ENCODE data around the gene SLC2A13. TPM values are rescaled to one million over a fixed set of nuclear protein-coding genes. Genes with fewer than 3 reads are reported as not detected.
"Not testable (repeated sequence)": the region's sequence is repeated elsewhere in the genome, so short reads cannot be mapped to it uniquely, and the experiment has no call there.

The SLC2A13 gene
- total RNA-seq, 1 donor from 2014 or later, result 7.4 TPM

DNA sequence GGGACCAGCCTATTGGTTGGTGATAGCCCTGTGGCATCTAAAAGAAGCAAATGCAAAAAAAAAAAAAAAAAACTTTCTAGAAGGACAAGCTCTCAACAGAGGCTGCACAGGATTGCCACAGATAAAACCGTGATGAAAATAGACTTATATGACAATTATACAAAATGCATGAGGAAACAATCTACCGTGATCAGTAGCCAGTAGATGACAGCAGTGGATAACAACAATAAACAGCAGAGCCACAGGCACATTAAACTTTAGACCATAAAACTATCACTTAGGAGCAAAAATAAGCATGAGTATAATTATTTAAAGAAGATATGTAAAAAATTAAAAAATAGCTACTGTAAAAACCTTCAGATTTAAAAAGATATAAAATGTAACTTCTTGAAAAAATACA, 302.7 kb downstream of the SLC2A13 start:
- Mint-ChIP-seq H3K27me3 (ENCODE audit: low read depth) (no peaks in the 10 kb centered on the region), H3K4me3 (no peak overlapping the region), H3K27ac (no peak overlapping the region), H3K4me1 (no peaks in the 10 kb centered on the region), H3K9me3 (no peaks in the 10 kb centered on the region), H3K36me3 (no peaks in the 10 kb centered on the region)
- TF ChIP-seq, protein P1, sequence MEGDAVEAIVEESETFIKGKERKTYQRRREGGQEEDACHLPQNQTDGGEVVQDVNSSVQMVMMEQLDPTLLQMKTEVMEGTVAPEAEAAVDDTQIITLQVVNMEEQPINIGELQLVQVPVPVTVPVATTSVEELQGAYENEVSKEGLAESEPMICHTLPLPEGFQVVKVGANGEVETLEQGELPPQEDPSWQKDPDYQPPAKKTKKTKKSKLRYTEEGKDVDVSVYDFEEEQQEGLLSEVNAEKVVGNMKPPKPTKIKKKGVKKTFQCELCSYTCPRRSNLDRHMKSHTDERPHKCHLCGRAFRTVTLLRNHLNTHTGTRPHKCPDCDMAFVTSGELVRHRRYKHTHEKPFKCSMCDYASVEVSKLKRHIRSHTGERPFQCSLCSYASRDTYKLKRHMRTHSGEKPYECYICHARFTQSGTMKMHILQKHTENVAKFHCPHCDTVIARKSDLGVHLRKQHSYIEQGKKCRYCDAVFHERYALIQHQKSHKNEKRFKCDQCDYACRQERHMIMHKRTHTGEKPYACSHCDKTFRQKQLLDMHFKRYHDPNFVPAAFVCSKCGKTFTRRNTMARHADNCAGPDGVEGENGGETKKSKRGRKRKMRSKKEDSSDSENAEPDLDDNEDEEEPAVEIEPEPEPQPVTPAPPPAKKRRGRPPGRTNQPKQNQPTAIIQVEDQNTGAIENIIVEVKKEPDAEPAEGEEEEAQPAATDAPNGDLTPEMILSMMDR (IDR thresholded peaks at IDR 0.05; ENCODE audit: unreplicated experiment), result no peak
- DNase-seq (ENCODE audit: low spot score in 2 of 2, unreplicated experiment in 2 of 2), result no peak

DNA sequence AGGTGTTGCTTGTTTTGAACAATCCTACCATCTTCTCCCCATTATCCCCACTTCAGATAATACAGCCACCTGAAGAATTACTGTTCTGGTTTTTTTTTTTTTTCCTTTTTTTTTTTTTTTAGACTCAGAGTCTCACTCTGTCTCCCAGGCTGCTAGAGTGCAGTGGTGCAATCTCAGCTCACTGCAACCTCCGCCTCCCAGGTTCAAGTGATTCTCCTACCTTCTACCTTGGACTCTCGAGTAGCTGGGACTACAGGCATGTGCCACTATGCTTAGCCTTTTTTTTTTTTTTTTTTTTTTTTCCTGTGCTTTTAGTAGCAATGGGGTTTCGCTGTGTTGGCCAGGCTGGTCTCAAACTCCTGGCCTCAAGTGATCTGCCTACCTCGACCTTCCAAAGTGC, 306.9 kb downstream of the SLC2A13 start:
- TF ChIP-seq, protein P1 (IDR thresholded peaks at IDR 0.05; ENCODE audit: unreplicated experiment), result no peak
- H3K27me3 Mint-ChIP-seq (ENCODE audit: low read depth), result no peaks in the 10 kb centered on the region
- no peak overlapping the region for H3K27ac Mint-ChIP-seq
- DNase-seq (ENCODE audit: low spot score in 2 of 2, unreplicated experiment in 2 of 2), result no peak
- H3K9me3 Mint-ChIP-seq, result no peaks in the 10 kb centered on the region
- no peak overlapping the region for H3K4me3 Mint-ChIP-seq
- no peaks in the 10 kb centered on the region for H3K36me3 Mint-ChIP-seq
- H3K4me1 Mint-ChIP-seq, result no peaks in the 10 kb centered on the region

DNA sequence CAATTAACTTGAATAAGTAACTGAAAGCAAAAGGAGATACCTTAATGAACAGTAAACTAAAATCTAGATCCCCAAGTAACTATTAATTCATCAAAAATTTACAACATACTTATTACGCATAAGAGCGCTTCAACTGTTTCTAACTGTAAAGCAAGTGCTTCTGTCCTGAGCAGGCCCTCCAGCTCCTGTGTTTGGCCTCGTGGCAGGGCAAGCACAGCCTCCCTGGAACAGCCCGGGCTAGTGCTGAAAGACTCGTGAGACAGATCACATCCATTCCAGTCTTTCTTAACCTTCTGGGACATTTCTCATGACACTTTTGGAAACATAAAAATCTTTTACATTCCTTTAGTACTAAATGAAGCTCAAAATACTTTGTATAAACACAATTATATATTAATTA, 307.5 kb downstream of the SLC2A13 start:
- Mint-ChIP-seq H3K9me3 (no peaks in the 10 kb centered on the region), H3K4me1 (no peaks in the 10 kb centered on the region)

DNA sequence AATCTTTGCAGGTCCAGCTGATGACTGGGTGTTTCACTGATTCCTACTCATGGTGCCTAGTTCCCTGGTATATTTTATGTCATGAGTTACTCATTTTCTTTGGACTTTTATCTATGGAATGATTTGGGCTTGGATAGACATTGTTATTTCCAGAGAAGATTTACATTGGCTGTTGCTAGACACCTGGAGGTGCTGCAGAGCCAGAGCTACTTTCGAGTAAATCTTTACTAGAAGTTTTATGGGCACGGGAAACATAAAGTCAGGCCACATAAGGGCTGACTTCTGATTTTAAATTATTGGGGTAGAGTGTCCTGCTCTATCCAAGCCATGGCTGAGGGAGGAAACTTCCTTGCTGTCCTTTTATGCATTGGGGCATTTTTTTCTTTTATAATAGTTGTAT, 310.4 kb downstream of the SLC2A13 start:
- H3K9me3 Mint-ChIP-seq, result no peaks in the 10 kb centered on the region
- TF ChIP-seq, protein P1 (IDR thresholded peaks at IDR 0.05; ENCODE audit: unreplicated experiment), result no peak
- H3K27ac Mint-ChIP-seq, result no peak overlapping the region
- DNase-seq (ENCODE audit: low spot score in 2 of 2, unreplicated experiment in 2 of 2), result no peak
- no peaks in the 10 kb centered on the region for H3K4me1 Mint-ChIP-seq
- no peaks in the 10 kb centered on the region for H3K27me3 Mint-ChIP-seq (ENCODE audit: low read depth)
- no peak overlapping the region for H3K4me3 Mint-ChIP-seq
- no peaks in the 10 kb centered on the region for H3K36me3 Mint-ChIP-seq

More for the DNA sequence above, 307.5 kb downstream of the SLC2A13 start:
- no peaks in the 10 kb centered on the region for H3K36me3 Mint-ChIP-seq
- H3K27me3 Mint-ChIP-seq (ENCODE audit: low read depth), result no peaks in the 10 kb centered on the region
- DNase-seq (ENCODE audit: low spot score in 2 of 2, unreplicated experiment in 2 of 2), result no peak
- no peak overlapping the region for H3K4me3 Mint-ChIP-seq
- TF ChIP-seq, protein P1 (IDR thresholded peaks at IDR 0.05; ENCODE audit: unreplicated experiment), result no peak
- no peak overlapping the region for H3K27ac Mint-ChIP-seq

DNA sequence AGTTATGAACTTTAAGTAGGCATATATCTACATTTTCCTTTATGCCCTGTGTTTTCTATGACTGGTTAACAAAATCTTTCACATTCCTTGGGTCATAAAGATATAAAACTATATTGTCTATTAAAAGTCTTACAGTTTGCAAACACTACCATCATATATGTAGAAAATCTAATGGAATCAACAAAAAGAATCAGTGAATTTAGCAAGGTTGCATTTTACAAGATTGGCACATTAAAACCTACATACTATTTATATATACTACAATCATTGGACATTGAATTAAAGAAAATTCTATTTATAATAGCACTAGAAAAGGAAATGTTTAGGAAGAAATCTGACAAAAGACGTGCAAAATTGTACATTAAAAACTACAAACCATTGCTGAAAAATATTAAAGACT, 312.9 kb downstream of the SLC2A13 start:
- H3K4me1 Mint-ChIP-seq, result no peaks in the 10 kb centered on the region
- DNase-seq (ENCODE audit: low spot score in 2 of 2, unreplicated experiment in 2 of 2), result no peak
- TF ChIP-seq, protein P1 (IDR thresholded peaks at IDR 0.05; ENCODE audit: unreplicated experiment), result no peak
- H3K4me3 Mint-ChIP-seq, result no peak overlapping the region
- H3K27ac Mint-ChIP-seq, result no peak overlapping the region
- H3K9me3 Mint-ChIP-seq, result no peaks in the 10 kb centered on the region
- H3K36me3 Mint-ChIP-seq, result no peaks in the 10 kb centered on the region
- no peaks in the 10 kb centered on the region for H3K27me3 Mint-ChIP-seq (ENCODE audit: low read depth)

DNA sequence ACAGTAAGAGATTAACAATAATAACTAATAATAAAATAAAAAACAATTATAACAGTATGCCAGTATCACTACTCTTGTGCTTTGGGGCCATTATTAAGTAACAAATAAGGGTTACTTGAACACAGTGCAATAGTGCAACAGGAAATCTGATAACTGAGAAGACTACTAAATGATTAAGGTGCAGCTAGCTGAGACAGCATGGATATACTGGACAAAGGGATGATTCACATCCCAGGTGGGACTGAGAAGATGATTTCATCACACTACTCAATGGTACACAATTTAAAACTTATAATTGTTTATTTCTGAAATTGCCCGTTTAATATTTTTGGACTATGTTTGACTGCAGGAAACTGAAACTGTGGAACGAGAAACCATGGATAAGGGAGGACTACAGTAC, 317.6 kb downstream of the SLC2A13 start:
- no peak for DNase-seq (ENCODE audit: low spot score in 2 of 2, unreplicated experiment in 2 of 2)
- H3K4me3 Mint-ChIP-seq, result no peak overlapping the region
- H3K27me3 Mint-ChIP-seq (ENCODE audit: low read depth), result no peaks in the 10 kb centered on the region
- no peaks in the 10 kb centered on the region for H3K36me3 Mint-ChIP-seq
- H3K27ac Mint-ChIP-seq, result no peak overlapping the region
- TF ChIP-seq, protein P1 (IDR thresholded peaks at IDR 0.05; ENCODE audit: unreplicated experiment), result no peak
- H3K4me1 Mint-ChIP-seq, result no peaks in the 10 kb centered on the region
- peaks cover 7% of the 10 kb centered on the region for H3K9me3 Mint-ChIP-seq

DNA sequence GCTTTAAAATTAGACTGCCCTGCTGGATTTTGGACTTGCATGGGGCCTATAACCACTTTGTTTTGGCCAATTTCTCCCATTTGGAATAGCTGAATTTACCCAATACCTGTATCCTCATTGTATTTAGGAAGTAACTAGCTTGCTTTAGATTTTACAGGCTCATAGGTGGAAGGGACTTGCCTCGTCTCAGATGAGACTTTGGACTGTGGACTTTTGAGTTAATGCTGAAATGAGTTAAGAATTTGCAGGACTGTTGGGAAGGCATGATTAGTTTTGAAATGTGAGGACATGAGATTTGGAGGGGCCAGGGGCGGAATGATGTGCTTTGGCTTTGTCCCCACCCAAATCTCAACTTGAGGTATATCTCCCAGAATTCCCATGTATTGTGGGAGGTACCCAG, 320.1 kb downstream of the SLC2A13 start:
- not testable (repeated sequence) for H3K27me3 Mint-ChIP-seq (ENCODE audit: low read depth); H3K36me3 Mint-ChIP-seq; H3K4me1 Mint-ChIP-seq; H3K27ac Mint-ChIP-seq; H3K4me3 Mint-ChIP-seq; DNase-seq (ENCODE audit: low spot score in 2 of 2, unreplicated experiment in 2 of 2)
- peaks cover 11% of the 10 kb centered on the region for H3K9me3 Mint-ChIP-seq
